ENCODE data around the gene C5orf46.
"Not testable (repeated sequence)": the region's sequence is repeated elsewhere in the genome, so short reads cannot be mapped to it uniquely, and the experiment has no call there.

The C5orf46 gene

DNA sequence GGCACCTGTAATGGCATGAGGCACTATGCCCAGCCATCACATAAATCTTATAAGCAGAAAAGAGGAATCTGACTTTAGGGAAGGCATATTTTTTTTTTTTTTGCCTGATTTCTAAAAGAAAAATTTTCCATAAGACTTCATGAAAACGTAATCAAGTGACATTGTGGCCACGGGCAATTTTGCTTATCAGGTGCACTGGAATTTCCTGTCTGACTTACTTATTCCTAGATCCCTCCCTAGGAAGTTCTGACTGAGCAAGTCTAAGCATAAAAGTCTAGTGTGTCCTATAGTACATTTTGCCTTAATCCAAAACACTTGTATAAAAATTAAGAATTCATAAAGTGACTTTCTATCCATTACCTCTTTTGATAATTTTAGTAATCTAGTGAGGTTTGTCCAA, 12.5 kb downstream of the C5orf46 start:
- DNase-seq (ENCODE audit: low spot score) = no peak

DNA sequence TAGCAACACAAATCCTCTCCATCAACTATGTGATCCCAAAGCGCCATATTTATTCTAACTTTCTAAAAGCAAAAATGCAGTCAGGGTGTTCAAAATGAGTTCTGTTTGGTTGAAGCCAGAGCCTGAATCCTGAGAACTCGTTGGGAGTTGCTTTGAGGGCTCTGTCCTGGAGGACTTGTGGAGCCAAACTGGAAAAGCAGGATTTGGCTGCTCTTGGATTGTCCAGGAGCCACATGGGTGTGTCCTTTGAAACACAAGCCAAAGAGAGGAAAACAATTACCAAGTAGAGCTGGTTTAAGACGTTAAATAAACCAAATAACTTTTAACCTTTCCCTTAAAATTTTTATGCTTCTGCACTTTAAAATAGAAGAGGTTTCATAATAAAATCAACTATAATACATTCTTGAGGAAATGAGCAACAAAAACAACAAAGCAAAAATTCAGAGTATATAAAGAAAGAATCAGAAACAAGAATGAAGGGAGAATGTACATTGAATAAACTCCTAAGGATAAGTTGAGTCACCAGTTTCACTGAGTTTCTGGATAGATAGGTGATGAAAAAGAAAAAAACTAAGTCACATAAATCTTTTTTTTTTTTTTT, 13.5 kb downstream of the C5orf46 start:
- no peak for DNase-seq (ENCODE audit: low spot score)

DNA sequence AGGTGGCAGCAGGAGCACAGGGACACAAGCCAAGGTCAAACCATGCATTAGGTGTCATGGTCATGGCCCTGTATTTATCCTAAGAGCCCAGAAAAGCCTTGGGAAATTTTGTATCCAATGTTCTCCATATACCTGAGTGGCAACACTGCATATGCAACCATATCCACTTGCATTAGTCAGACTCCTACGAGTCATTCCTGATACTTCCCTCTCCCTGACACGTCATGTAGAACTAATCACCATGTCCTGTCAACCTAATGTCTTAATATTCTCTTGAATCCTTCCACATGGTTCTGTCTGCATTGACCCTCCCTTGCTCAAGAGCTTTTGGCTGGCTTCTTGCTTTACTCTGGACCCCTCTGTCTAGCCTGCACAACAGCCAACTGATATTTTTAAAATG, 18.4 kb downstream of the C5orf46 start:
- DNase-seq (ENCODE audit: low spot score) = no peak

DNA sequence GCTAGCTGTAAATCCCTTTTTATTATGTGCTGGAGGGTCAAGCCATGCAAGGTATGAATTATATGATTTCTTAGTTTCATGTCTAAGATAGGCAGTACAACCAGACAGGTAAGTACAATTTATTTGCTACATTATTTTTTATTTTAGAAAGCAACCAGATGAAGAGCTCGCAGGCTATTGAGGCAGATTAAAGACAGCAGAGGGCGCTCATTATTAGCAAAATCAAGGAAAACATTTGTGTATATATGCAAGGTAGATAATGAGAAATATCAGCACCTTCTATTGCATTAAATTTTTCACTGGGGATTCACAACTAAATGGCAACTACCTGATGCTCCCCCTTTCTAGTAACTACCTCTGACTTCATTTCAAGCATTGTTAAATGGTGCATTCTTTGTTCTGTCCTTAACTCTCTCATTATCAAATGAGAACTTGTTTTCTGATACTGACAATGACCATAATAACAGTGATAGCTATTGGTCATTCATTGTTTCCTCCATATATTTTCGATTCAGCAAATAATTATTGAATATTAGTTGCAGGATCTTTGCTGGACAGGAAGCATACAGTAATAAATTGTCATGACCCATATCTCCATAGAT, 19.2 kb downstream of the C5orf46 start:
- no peak for DNase-seq (ENCODE audit: low spot score)

DNA sequence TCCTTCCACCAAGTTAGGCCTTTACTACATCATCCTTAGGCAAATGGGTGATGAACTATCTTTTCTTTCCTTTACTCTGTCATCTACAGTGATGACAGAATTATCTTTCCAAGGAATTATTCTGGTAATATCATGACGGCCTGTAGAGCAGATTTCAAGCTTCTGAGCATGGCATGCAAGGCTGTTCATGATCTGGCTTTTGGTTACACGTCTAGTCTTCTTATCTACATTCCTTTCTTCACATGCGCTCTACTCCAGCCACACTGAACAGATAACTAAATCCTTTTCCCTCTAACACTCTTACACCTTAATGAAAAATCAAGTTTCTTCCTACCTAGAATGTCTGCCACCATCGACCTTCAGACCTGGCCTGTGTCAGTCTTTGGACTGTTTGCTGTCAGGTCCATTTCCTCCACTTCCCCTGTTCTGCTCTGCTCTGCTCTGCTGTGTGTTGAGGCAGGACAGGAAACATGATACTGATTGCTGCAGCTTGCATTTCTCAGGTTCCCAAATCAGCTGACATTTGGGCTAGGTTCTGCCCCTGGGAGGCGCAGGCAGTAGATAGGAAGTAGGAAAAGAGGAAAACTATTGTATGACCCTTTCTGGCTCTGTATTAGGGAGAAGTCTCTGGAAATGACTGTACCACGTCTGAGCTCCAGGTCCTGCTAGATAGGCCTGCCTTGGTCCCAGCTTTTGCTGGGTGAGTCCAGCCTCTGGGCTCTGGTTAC, 23.6 kb downstream of the C5orf46 start:
- DNase-seq (ENCODE audit: low spot score) = no peak

DNA sequence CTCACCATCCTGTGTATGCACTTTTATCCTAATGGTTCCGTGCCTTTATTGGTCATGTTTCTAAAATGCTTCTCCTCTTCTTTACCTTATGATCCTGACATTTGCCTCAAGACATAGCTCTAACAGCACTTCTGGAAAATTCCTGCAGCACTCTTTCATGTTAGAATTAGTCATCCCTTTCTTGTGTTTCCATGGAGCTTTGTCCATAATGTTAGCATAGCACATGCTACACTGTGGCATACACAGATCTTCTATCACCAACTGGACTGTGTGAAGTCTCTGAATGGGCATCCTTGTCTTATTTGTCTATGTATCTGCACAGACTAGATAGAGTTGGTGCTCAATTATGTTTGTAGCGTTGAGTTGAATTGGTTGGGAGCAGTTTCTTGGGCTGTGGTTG, 25.9 kb downstream of the C5orf46 start:
- DNase-seq (ENCODE audit: low spot score) = no peak

DNA sequence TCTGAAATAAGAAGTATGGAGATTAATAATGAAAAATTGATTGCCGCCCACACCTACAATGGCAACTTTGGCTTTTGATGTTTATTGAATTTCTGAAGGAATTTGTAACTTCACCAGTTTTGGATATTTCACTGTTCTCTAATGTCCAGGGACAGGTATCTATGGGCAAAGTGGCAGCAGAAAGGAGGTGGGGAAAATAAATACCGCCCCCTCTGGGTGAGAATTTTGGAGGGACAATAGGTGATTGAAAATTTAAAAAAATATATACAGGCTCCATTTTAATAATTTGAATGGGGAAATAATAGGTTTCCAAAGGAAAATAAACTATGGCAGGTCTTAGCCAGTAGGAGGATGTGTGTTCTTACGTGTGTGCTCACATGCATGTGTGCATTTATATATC, 26.6 kb downstream of the C5orf46 start:
- no peak for DNase-seq (ENCODE audit: low spot score)

DNA sequence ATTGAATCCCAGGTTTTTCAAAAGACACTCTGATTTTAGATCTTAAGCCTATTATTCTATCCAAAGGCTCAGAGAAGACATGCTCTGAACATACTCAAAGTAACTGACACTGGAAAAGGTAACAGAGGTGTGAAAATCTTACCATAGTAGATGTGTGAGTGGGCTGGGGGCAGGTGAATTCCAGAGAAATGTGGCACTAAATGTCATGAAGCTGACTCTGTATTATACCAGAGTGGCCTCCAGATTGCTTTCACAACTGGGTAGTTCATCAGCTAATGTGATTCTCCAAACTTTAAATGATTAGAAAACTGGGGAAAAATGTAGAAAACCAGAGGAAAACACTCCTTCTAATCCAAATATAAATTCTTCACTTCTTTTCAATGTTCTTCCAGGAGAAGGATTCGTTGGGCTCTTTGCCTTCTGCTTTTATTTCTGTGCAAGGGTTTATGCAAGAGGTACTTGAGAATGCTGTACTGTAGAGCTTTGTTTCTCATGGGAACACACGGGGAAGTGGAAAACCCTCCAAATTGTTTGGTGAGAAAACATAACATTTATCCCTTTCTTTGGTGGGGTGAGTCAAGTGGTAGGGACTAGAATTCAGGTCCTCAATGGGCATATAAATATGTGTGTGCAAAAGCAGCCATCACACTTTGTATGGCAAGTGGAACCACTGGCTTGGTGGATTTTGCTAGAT, 28.1 kb downstream of the C5orf46 start, which contains the start of gene SCGB3A2:
SCGB3A2 (plus strand) TSS at position 646 of the 694 bp plus-strand sequence. CDS start 93 bp downstream, outside the sequence.
- DNase-seq (ENCODE audit: low spot score) = no peak

DNA sequence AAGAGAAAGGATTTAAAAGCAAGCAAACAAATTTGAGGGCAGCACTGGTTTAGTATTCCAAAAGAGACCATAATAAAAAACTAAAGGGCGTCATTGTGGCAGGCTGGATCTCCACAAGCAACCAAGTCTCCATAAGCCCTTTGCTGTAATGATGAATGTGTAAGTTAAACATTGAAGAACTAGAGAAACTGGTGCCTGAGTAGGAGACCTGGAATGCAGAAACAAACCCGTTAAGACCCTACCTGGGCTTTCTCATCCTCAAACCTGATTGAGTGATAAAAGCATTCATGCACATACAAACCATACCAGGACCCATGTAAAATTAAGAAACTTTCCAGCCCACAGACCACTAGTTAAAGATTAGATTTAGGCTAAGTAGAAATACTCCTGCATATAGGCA, 29.7 kb downstream of the C5orf46 start:
- DNase-seq (ENCODE audit: low spot score) = no peak

DNA sequence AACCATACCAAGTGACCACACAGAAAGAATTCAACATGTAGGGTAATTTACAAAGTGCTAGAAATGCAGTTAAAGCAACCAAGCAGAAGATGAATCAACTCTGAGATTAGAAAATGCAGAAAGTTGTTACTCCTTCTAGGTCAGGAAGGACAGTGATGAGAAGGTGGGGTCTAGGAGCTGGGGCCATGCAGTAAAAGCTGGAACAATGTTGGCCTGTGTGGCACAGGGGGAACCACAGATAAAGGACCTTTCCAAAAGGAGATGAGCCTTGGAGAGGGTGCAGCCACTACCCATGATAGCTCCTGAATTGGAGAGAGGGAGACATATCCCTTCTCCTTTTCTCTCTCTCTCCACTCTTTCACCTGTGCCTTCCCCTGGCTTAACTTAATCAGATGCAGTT, 30.2 kb downstream of the C5orf46 start:
- DNase-seq (ENCODE audit: low spot score) = no peak

DNA sequence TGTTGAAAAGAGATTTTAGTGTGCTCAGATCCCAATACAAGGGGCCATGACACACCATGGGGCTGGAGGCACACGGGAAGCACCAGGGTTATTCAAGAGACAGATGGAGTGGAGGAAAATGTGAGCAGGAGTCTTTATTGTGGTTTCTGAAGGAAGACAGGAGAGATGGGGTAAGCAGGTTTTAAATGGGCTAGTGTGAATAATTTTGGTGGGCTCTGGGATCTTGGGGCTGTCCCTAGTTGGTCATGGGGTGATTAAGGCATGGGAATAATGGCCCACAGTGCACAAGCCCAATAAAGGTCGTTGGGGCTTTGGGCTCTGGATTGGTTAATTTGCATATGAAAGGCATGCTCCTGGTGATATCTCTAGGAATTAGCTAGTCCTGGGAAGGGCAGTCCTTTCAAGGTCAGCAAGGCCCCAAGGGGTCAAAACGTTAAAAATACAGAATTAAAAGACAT, 31.4 kb downstream of the C5orf46 start:
- DNase-seq (ENCODE audit: low spot score) = no peak

DNA sequence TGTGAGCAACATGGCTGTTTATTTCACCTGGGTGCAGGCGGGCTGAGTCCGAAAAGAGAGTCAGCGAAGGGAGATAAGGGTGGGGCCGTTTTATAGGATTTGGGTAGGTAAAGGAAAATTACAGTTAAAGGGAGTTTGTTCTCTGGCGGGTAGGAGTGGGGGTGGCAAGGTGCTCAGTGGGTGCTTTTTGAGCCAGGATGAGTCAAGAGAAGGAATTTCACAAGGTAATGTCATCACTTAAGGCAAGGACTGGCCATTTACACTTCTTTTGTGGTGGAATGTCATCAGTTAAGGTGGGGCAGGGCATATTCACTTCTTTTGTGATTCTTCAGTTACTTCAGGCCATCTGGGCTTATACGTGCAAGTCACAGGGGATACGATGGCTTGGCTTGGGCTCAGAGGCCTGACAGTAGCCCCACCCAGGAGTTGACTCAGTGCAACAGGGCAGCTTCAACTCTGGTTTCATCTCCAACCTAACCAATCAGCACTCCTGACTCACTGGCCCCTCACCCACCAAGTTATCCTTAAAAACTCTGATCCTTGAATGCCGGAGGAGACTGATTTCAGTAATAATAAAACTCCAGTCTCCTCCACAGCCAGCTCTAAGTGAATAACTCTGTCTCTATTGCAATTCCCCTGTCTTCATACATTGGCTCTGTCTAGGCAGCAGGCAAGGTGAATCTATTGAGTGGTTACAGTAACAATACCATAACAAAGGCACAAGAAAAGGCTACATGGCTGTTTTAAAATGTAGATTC, 32.0 kb downstream of the C5orf46 start:
- not testable (repeated sequence) for DNase-seq (ENCODE audit: low spot score)

DNA sequence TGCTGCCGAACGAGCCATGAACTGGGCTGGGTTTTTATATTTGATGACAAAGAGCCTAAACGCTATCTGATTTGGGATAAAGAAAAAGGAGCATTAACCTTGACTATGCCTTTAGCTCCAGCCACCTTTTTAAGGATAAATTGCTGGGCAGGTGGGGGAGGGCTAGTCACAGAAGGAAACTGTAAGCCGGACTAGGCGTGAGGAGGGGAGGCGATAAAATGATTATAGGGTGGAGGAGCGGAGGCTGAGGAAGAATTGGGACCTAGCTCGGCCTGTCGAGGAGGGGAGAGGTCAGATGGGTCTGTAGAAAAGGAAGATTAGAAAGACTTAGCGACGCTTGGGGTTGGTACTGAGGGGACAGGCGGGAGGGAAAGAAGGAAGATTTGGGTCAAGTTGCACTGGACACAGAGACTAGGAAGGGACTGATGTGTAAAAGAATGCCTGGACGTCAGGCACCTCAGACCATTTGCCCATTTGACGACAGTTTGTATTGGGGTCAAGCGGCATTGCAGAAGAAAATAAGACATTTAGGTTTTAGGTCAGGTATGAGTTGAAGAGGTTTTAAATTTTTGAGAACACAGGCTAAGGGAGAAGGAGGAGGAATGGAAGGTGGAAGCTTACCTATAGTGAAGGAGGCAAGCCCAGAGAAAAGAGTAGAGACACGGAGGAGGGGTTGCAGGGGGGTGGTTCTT, 33.4 kb downstream of the C5orf46 start:
- DNase-seq (ENCODE audit: low spot score) = not testable (repeated sequence)

DNA sequence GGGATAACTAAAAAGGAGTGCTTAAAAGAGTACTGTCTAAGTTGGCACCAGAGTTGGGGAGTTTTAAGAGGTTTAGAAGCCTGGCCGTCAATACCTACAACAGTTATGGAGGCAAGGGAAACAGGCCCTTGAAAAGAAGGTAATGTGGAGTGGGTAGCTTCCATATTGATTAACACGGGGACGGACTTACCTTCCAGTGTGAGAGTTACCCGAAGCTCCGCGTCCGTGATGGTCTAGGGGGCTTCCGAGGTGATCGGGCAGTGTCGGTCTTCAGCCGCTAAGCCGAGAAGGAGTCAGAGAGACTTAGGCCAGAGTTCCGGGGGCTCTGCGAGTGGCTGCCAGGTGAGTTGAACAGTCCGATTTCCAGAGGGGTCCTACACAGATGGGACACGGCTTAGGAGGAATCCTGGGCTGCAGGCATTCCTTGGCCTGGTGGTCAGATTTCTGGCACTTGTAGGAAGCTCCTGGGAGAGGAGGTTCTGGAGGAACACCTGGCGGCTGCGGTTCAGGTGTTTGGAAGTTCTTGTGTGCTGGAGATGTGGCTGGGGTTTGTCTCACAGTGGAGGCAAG, 34.3 kb downstream of the C5orf46 start:
- not testable (repeated sequence) for DNase-seq (ENCODE audit: low spot score)

DNA sequence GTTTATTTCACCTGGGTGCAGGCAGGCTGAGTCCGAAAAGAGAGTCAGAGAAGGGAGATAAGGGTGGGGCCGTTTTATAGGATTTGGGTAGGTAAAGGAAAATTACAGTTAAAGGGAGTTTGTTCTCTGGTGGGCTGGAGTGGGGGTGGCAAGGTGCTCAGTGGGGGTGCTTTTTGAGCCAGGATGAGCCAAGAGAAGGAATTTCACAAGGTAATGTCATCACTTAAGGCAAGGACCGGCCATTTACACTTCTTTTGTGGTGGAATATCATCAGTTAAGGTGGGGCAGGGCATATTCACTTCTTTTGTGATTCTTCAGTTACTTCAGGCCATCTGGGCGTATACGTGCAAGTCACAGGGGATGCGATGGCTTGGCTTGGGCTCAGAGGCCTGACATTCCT, 36.4 kb downstream of the C5orf46 start:
- not testable (repeated sequence) for DNase-seq (ENCODE audit: low spot score)

DNA sequence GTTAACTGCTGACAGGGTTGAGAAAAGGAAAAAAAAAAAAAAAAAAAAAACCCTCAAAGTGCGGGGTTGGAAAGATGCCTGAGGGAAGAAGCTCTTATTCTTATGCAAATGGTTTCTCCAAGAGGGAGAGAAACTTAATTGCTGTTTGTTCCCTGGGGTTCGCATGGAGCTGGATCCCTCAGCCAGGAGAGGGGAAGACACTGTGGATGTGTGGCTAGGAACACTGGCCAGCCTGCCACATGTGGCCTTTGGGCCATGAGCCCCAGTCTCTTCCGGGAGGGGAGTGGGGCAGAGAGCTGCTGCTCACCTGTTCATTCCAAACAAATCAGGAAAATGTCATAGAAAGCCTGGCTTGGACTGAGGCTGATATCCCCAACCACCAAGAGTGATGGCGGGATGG, 37.2 kb downstream of the C5orf46 start:
- no peak for DNase-seq (ENCODE audit: low spot score)

DNA sequence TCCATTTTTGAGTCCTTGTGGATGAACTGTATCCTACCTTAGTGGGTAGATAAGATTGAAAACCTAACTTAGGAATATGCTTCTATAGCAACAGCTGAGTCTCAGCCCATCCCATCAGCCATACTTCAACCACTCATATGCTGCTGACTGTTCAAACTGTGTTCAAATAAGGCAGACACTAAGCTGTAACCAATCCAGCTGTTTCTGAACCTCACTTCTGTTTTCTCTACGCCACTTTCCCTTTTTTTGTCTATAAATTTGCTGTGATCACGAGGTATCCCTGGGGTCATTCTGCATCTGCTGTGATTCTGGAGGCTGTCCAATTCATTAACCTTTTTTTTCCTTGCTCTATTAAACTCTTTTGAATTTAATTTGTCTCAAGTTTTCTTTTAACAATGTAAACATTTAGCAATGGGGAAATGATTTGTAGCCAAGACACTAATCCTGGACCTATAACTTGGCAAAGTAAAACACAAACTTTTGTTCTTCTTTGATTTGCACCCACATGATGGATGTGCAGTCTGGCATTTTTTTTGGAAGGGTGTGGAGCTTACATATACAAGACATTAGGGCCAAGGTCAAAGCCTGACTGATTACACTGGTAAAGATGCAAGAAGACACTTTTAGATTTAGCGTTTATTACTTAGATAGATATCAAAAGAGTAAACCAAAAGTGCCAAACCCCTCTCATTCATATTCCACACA, 42.7 kb downstream of the C5orf46 start:
- no peak for DNase-seq (ENCODE audit: low spot score)

DNA sequence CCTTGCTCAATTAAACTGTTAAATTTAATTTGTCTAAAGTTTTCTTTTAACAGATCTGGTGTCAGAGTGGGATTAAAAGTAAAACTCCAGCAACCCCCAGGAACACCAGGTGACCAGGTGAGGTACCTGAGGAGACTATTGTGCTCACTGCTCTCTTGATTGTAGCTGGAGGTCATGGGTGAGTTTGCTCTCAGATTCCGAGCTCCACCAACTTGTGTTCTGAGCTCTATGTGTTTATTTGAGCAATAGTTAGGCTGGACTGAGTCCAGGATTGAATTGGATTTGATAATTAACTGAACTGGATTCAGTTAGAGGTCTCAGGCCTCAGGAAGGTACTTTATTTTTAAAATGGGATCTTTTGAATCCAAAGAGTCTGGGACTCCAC, 45.7 kb downstream of the C5orf46 start:
- no peak for DNase-seq (ENCODE audit: low spot score)

DNA sequence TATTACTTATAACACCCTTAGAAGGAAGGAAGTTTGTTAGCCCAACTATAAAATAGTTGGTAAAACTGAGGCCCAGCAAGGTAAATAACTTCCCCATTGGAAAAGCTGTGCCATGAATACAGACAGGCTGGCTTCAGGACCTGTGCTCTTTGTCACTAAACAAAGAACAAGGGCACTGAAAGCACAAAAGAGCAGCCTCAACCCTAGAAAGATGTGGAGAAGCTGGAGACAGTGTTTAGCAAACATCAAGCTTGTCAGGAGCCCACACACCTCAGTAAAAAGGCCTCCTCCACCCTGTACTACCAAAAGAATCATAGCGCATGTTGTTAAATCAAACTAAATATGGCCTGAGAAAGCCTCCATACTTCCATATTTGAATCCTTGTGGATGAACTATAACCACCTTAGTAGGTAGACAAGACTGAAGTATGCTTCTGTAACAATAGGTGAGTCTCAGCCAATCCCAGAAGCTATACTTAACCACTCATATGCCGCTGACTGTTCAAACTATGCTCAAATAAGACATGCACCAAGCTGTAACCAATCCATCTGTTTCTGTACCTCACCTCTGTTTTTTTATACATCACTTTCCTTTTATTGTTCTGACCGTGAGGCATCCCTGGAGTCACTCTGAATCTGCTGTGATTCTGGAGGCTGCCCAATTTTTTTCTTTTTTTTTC, 46.2 kb downstream of the C5orf46 start:
- no peak for DNase-seq (ENCODE audit: low spot score)

DNA sequence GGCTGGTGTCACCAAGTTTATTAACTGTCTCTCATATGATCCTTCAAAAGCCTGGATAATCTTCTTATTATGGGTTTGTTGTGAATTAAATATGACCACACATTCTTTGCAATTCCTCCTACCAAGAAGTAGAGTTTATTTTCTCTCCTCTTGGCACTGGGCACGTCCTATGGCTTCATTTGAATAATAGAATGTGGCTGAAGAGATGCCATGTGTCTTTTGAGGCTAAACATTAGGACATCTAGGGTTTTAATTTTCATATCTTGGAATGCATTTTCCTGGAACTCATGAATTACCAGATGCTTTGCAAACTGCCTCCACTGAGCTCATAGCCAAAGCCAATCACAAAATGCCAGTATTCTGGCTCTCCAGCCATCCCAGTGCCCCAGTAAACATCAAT, 47.8 kb downstream of the C5orf46 start:
- no peak for DNase-seq (ENCODE audit: low spot score)

Measured in CD4-positive, alpha-beta T cell treated with Interleukin-2 at 100 ng/mL for 4 hours (primary cell).